Measurements from ENCODE around the gene ETFB. TPM values are rescaled to one million over a fixed set of nuclear protein-coding genes. Genes with fewer than 3 reads are reported as not detected.

Gene ETFB
- total RNA-seq, 4 donors from 2014 or later, result 52.5 to 79.2 (median 74.5) TPM

DNA sequence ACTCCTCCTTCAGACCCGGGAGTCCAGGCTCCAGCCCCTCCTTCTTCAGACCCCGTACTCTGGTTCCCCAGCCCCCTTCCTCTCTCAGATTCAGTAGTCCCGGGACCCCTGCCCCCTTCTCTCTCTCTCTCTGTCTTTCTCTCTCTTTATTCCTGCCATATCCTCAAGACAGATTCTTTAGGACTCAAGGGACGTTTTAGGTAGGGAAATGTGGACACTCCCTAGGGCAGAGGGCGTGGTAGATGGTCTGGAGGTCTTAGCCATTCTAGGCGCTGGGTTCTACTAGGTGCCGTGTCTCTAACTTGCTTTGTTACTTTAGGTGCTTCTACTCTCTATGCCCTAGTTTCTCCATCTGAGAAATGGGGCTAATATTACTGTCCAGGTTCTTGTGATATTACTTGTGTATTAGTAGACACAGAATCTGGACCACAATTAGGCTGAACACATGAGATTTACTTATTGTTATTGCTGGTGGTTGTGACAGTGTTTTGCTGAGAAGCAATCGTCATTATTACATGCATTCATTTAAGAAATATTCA lies 25.0 kb upstream of the ETFB start:
- no peak for DNase-seq (ENCODE audit: low spot score in 2 of 2)
- intact Hi-C loops (cut with DNase I; ENCODE audit: low total_unique reads), result no loop called here
- TF ChIP-seq POLR2A (IDR thresholded peaks at IDR 0.05), result no peak
- TF ChIP-seq, protein P1, sequence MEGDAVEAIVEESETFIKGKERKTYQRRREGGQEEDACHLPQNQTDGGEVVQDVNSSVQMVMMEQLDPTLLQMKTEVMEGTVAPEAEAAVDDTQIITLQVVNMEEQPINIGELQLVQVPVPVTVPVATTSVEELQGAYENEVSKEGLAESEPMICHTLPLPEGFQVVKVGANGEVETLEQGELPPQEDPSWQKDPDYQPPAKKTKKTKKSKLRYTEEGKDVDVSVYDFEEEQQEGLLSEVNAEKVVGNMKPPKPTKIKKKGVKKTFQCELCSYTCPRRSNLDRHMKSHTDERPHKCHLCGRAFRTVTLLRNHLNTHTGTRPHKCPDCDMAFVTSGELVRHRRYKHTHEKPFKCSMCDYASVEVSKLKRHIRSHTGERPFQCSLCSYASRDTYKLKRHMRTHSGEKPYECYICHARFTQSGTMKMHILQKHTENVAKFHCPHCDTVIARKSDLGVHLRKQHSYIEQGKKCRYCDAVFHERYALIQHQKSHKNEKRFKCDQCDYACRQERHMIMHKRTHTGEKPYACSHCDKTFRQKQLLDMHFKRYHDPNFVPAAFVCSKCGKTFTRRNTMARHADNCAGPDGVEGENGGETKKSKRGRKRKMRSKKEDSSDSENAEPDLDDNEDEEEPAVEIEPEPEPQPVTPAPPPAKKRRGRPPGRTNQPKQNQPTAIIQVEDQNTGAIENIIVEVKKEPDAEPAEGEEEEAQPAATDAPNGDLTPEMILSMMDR (IDR thresholded peaks at IDR 0.05), result no peak
- no peak overlapping the region for H3K4me3 ChIP-seq (ENCODE audit: low read depth, poor library complexity, severe bottlenecking)
- 66% methylated on average over 8 of the region's 8 CpGs for WGBS, 2 donors

GRCh38 chr19:51389143-51389542 lies 23.0 kb upstream of the ETFB start:
- DNase-seq (ENCODE audit: low spot score in 2 of 2), result no peak
- H3K4me3 ChIP-seq (ENCODE audit: low read depth, poor library complexity, severe bottlenecking), result no peak overlapping the region
- intact Hi-C loops (cut with DNase I; ENCODE audit: low total_unique reads), result no loop called here
- WGBS, 2 donors, result 89% methylated on average over 11 to 14 of the region's 14 CpGs
- TF ChIP-seq, protein P1 (IDR thresholded peaks at IDR 0.05), result no peak
- TF ChIP-seq POLR2A (IDR thresholded peaks at IDR 0.05), result no peak

DNA sequence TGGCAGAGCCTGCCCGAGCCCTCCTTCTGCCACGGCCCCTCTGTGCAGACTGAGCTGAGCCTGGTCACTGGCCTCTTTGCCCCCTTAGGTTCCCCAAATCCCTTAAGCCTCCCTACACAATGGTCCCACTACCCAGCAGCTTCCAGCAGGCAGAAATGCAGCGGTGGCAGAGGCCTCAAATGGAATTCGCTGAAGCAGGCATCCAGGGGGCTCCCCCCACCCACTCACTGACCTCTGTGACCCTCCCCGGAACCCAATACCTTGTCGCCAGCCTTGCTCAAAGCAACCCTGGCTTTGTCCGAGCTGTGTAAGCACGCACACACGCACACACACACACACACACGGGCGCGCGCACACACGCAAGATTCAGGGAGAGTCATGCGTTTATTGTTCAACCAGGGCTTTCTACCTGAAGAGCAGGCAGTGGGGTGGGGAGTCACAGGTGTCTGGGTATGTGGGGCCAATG lies 21.8 kb upstream of the ETFB start, which contains the start of gene LIM2:
LIM2 (minus strand) TSS at position 51 of the 466 bp plus-strand sequence. CDS start 531 bp downstream, outside the sequence.
- H3K4me3 ChIP-seq (ENCODE audit: low read depth, poor library complexity, severe bottlenecking), result no peak within 1 kb of the TSS
- DNase-seq (ENCODE audit: low spot score in 2 of 2), result no peak

DNA sequence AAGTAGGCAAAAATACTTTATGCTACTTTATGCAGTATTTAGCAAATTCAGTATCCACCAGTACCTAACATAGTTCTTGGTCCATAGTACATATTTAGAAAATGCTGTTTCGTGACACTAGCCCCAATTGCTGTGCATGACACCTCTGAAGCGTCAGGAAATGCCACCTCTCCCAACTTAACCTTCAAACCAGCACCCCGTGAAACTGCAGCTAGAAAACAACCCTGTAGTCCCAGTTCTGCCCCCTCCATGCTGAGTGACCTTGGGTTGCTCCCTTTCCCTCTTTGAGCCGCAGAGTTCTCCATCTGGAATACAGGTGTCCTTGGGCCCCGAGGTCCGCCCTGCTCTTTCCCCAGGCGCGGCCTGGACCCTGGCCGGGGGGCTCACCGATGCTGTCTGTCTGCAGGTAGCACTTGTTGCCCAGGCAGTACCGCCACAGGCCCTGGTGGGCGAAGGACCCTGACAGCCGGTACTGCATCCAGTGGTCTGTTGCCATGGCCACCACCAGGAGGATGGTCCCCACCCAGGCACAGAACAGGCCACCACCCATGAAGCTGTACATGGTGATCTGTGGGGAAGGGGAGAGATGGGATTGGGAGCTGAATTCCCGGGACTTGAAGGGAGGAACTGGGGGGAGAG lies 20.8 kb upstream of the ETFB start:
- intact Hi-C loops (cut with DNase I; ENCODE audit: low total_unique reads), result no loop called here
- no peak for DNase-seq (ENCODE audit: low spot score in 2 of 2)
- WGBS, 2 donors, result 85 to 87% methylated on average over 14 of the region's 14 CpGs
- no peak overlapping the region for H3K4me3 ChIP-seq (ENCODE audit: low read depth, poor library complexity, severe bottlenecking)
- TF ChIP-seq POLR2A (IDR thresholded peaks at IDR 0.05), result no peak
- TF ChIP-seq, protein P1 (IDR thresholded peaks at IDR 0.05), result no peak

More for the DNA sequence above, 21.8 kb upstream of the ETFB start, which contains the start of gene LIM2:
- no peak for TF ChIP-seq POLR2A (IDR thresholded peaks at IDR 0.05)
- TF ChIP-seq, protein P1 (IDR thresholded peaks at IDR 0.05), result no peak
- intact Hi-C loops (cut with DNase I; ENCODE audit: low total_unique reads), result no loop called here
- WGBS, 2 donors, result 84% methylated on average over 15 of the region's 15 CpGs

- DNase-seq (ENCODE audit: low spot score in 2 of 2), result no peak
- intact Hi-C loops (cut with DNase I; ENCODE audit: low total_unique reads), result no loop called here
- TF ChIP-seq, protein P1 (IDR thresholded peaks at IDR 0.05), result no peak
- TF ChIP-seq POLR2A (IDR thresholded peaks at IDR 0.05), result no peak
- no peak overlapping the region for H3K4me3 ChIP-seq (ENCODE audit: low read depth, poor library complexity, severe bottlenecking)
- 96 to 98% methylated on average over 4 of the region's 4 CpGs for WGBS, 2 donors
These were observed 15.8 kb upstream of the ETFB start for GRCh38 chr19:51382004-51382403.

All from lower leg skin (tissue), 4 donors.